ENCODE data around the gene ARID3B.
"Not testable (repeated sequence)": the region's sequence is repeated elsewhere in the genome, so short reads cannot be mapped to it uniquely, and the experiment has no call there.

DNA sequence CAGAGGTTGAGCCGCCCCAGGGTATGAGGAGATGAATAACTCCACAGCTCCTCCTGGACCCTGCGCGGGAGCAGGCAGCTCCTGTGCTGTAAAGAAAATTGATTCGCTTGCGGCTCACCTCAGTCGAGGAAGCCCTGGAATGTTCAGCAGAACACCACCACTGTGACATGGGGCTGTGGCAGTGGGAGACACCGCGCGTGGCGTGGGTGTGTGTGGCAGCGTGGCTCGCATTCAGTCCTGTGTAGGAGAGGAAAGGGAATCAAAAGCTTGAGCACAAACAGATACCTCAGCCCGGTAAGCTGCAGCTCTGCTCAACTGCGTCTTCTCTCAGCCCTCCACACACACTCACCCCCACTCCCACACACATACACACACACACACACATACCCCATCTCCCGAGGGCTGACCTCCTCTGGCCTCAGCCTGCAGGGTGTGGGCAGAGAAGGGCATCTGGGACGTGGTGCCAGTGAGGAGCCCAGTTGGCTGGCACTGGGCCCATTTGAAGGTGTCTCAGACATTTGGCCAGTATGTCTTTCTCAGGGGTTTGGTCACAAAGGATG is 56.2 kb downstream of the ARID3B start:
- TF ChIP-seq EZH2 (IDR thresholded peaks at IDR 0.05; ENCODE audit: low read length, unreplicated experiment) = not testable (repeated sequence)
- TF ChIP-seq, protein P1, sequence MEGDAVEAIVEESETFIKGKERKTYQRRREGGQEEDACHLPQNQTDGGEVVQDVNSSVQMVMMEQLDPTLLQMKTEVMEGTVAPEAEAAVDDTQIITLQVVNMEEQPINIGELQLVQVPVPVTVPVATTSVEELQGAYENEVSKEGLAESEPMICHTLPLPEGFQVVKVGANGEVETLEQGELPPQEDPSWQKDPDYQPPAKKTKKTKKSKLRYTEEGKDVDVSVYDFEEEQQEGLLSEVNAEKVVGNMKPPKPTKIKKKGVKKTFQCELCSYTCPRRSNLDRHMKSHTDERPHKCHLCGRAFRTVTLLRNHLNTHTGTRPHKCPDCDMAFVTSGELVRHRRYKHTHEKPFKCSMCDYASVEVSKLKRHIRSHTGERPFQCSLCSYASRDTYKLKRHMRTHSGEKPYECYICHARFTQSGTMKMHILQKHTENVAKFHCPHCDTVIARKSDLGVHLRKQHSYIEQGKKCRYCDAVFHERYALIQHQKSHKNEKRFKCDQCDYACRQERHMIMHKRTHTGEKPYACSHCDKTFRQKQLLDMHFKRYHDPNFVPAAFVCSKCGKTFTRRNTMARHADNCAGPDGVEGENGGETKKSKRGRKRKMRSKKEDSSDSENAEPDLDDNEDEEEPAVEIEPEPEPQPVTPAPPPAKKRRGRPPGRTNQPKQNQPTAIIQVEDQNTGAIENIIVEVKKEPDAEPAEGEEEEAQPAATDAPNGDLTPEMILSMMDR (conservative IDR thresholded peaks at IDR 0.05; ENCODE audit: low read depth, low read length) = not testable (repeated sequence)
